Activated T-helper 2 cell treated with anti-CD3 and anti-CD28 coated beads, Interferon-gamma antibody, Interleukin-2, Interleukin-4, amounts not matched to agents 10 μg/mL and 5 μg/mL and 100 μg/mL, durations not matched to agents 14 hours and 24 hours and 36 hours (primary cell): Measurements from ENCODE around the gene KCNH1. TPM values are rescaled to one million over a fixed set of nuclear protein-coding genes. Genes with fewer than 3 reads are reported as not detected.

ENCODE experiments used
- DNase-seq: peaks from one replicate; pipeline ENCODE4 v3.0.0; 2021; ENCODE audit warnings: low spot score
- H3K27ac Mint-ChIP-seq: one replicate; pipeline ENCODE4 v1.8.0; 2021; ENCODE audit warnings: mixed read lengths
- H3K27me3 Mint-ChIP-seq: one replicate; pipeline ENCODE4 v1.8.0; 2021; ENCODE audit warnings: low read depth, mixed read lengths
- H3K36me3 Mint-ChIP-seq: one replicate; pipeline ENCODE4 v1.8.0; 2021; ENCODE audit warnings: low read depth, mixed read lengths
- H3K4me1 Mint-ChIP-seq: one replicate; pipeline ENCODE4 v1.8.0; 2021; ENCODE audit warnings: low read depth, mixed read lengths
- H3K4me3 Mint-ChIP-seq: one replicate; pipeline ENCODE4 v1.8.0; 2021; ENCODE audit warnings: low read depth, mild to moderate bottlenecking, moderate library complexity, mixed read lengths
- H3K9me3 Mint-ChIP-seq: one replicate; pipeline ENCODE4 v1.8.0; 2021; ENCODE audit warnings: mixed read lengths
- intact Hi-C: fragments of 100-400 bp; cut with micrococcal nuclease; formaldehyde crosslinking; loops from one replicate; pipeline ENCODE4 v1.15.1; 2023
- total RNA-seq: library from RNA; stranded (reverse); gene quantifications from 2 replicates; pipeline ENCODE4 v1.2.3, GENCODE V29; 2022

KCNH1 gene
- total RNA-seq, 1 donor from 2014 or later = not detected

GRCh38 chr1:210757677-210758076 lies 376.3 kb downstream of the KCNH1 start:
- peaks cover 4% of the 10 kb centered on the region for H3K27me3 Mint-ChIP-seq
- no peaks in the 10 kb centered on the region for H3K36me3 Mint-ChIP-seq
- intact Hi-C loops = no loop called here
- H3K4me3 Mint-ChIP-seq = no peak overlapping the region
- H3K27ac Mint-ChIP-seq = no peak overlapping the region
- no peaks in the 10 kb centered on the region for H3K9me3 Mint-ChIP-seq
- H3K4me1 Mint-ChIP-seq = no peaks in the 10 kb centered on the region
- no peak for DNase-seq

- intact Hi-C loops = no loop called here
- H3K4me1 Mint-ChIP-seq = no peaks in the 10 kb centered on the region
- H3K27ac Mint-ChIP-seq = no peak overlapping the region
- no peaks in the 10 kb centered on the region for H3K36me3 Mint-ChIP-seq
- peaks cover 4% of the 10 kb centered on the region for H3K27me3 Mint-ChIP-seq
- no peak overlapping the region for H3K4me3 Mint-ChIP-seq
- no peaks in the 10 kb centered on the region for H3K9me3 Mint-ChIP-seq
- DNase-seq = no peak
Measured at GRCh38 chr1:210755991-210756659, 377.8 kb downstream of the KCNH1 start.

- H3K36me3 Mint-ChIP-seq = no peaks in the 10 kb centered on the region
- peaks cover 5% of the 10 kb centered on the region for H3K27me3 Mint-ChIP-seq
- no peaks in the 10 kb centered on the region for H3K4me1 Mint-ChIP-seq
- no peak for DNase-seq
- H3K9me3 Mint-ChIP-seq = no peaks in the 10 kb centered on the region
- intact Hi-C loops = no loop called here
- H3K4me3 Mint-ChIP-seq = no peak overlapping the region
- no peak overlapping the region for H3K27ac Mint-ChIP-seq
Measured at GRCh38 chr1:210754878-210755665, 378.9 kb downstream of the KCNH1 start.

- no peaks in the 10 kb centered on the region for H3K36me3 Mint-ChIP-seq
Measured at GRCh38 chr1:210751911-210752310, 382.0 kb downstream of the KCNH1 start.

GRCh38 chr1:210750468-210750867 lies 383.5 kb downstream of the KCNH1 start:
- no peaks in the 10 kb centered on the region for H3K36me3 Mint-ChIP-seq
- H3K27me3 Mint-ChIP-seq = peaks cover 1% of the 10 kb centered on the region
- no peak overlapping the region for H3K4me3 Mint-ChIP-seq
- no peaks in the 10 kb centered on the region for H3K4me1 Mint-ChIP-seq
- H3K27ac Mint-ChIP-seq = no peak overlapping the region
- intact Hi-C loops = no loop called here
- DNase-seq = no peak
- no peaks in the 10 kb centered on the region for H3K9me3 Mint-ChIP-seq

More at GRCh38 chr1:210751911-210752310, 382.0 kb downstream of the KCNH1 start:
- intact Hi-C loops = no loop called here
- Mint-ChIP-seq H3K27ac (no peak overlapping the region), H3K4me3 (no peak overlapping the region), H3K27me3 (peaks cover 3% of the 10 kb centered on the region), H3K4me1 (no peaks in the 10 kb centered on the region), H3K9me3 (no peaks in the 10 kb centered on the region)
- no peak for DNase-seq

- H3K27ac Mint-ChIP-seq = no peak overlapping the region
- intact Hi-C loops = no loop called here
- no peaks in the 10 kb centered on the region for H3K4me1 Mint-ChIP-seq
- peaks cover 1% of the 10 kb centered on the region for H3K27me3 Mint-ChIP-seq
- H3K36me3 Mint-ChIP-seq = no peaks in the 10 kb centered on the region
- DNase-seq = no peak
- H3K4me3 Mint-ChIP-seq = no peak overlapping the region
- no peaks in the 10 kb centered on the region for H3K9me3 Mint-ChIP-seq
Measured at GRCh38 chr1:210748796-210749195, 385.2 kb downstream of the KCNH1 start.

GRCh38 chr1:210747890-210748289 lies 386.1 kb downstream of the KCNH1 start:
- no peak overlapping the region for H3K4me3 Mint-ChIP-seq
- peaks cover 1% of the 10 kb centered on the region for H3K27me3 Mint-ChIP-seq
- no peak overlapping the region for H3K27ac Mint-ChIP-seq
- H3K36me3 Mint-ChIP-seq = no peaks in the 10 kb centered on the region
- H3K4me1 Mint-ChIP-seq = no peaks in the 10 kb centered on the region
- intact Hi-C loops = no loop called here
- no peaks in the 10 kb centered on the region for H3K9me3 Mint-ChIP-seq
- no peak for DNase-seq

GRCh38 chr1:210747112-210747511 lies 386.8 kb downstream of the KCNH1 start:
- intact Hi-C loops = no loop called here
- no peak for DNase-seq
- Mint-ChIP-seq H3K4me3 (no peak overlapping the region), H3K9me3 (no peaks in the 10 kb centered on the region), H3K4me1 (no peaks in the 10 kb centered on the region), H3K27me3 (peaks cover 1% of the 10 kb centered on the region), H3K36me3 (no peaks in the 10 kb centered on the region), H3K27ac (no peak overlapping the region)

- Mint-ChIP-seq H3K4me1 (no peaks in the 10 kb centered on the region), H3K27ac (no peak overlapping the region), H3K4me3 (no peak overlapping the region), H3K27me3 (peaks cover 1% of the 10 kb centered on the region), H3K36me3 (no peaks in the 10 kb centered on the region), H3K9me3 (no peaks in the 10 kb centered on the region)
- intact Hi-C loops = no loop called here
- no peak for DNase-seq
Measured at GRCh38 chr1:210746024-210746731, 387.8 kb downstream of the KCNH1 start.

- intact Hi-C loops = no loop called here
- H3K9me3 Mint-ChIP-seq = no peaks in the 10 kb centered on the region
- no peak overlapping the region for H3K4me3 Mint-ChIP-seq
- no peaks in the 10 kb centered on the region for H3K4me1 Mint-ChIP-seq
- no peaks in the 10 kb centered on the region for H3K27me3 Mint-ChIP-seq
- no peaks in the 10 kb centered on the region for H3K36me3 Mint-ChIP-seq
- DNase-seq = no peak
- H3K27ac Mint-ChIP-seq = no peak overlapping the region
Measured at GRCh38 chr1:210743038-210743437, 390.9 kb downstream of the KCNH1 start.

- H3K4me3 Mint-ChIP-seq = no peak overlapping the region
- peaks cover 3% of the 10 kb centered on the region for H3K27me3 Mint-ChIP-seq
- intact Hi-C loops = no loop called here
- DNase-seq = no peak
- H3K27ac Mint-ChIP-seq = no peak overlapping the region
- no peaks in the 10 kb centered on the region for H3K4me1 Mint-ChIP-seq
- H3K36me3 Mint-ChIP-seq = no peaks in the 10 kb centered on the region
- no peaks in the 10 kb centered on the region for H3K9me3 Mint-ChIP-seq
Measured at GRCh38 chr1:210741564-210741963, 392.4 kb downstream of the KCNH1 start.

- H3K27me3 Mint-ChIP-seq = peaks cover 5% of the 10 kb centered on the region
- no peak overlapping the region for H3K27ac Mint-ChIP-seq
- no peak overlapping the region for H3K4me3 Mint-ChIP-seq
- H3K9me3 Mint-ChIP-seq = no peaks in the 10 kb centered on the region
- intact Hi-C loops = no loop called here
- no peaks in the 10 kb centered on the region for H3K36me3 Mint-ChIP-seq
- DNase-seq = no peak
- no peaks in the 10 kb centered on the region for H3K4me1 Mint-ChIP-seq
Measured at GRCh38 chr1:210739627-210740026, 394.3 kb downstream of the KCNH1 start.

- no peaks in the 10 kb centered on the region for H3K36me3 Mint-ChIP-seq
- intact Hi-C loops = no loop called here
- H3K9me3 Mint-ChIP-seq = no peaks in the 10 kb centered on the region
- no peak overlapping the region for H3K27ac Mint-ChIP-seq
- DNase-seq = no peak
- H3K4me1 Mint-ChIP-seq = no peaks in the 10 kb centered on the region
- H3K4me3 Mint-ChIP-seq = no peak overlapping the region
- H3K27me3 Mint-ChIP-seq = peaks cover 5% of the 10 kb centered on the region
Measured at GRCh38 chr1:210738256-210738655, 395.7 kb downstream of the KCNH1 start.
